Fibroblast of the conjunctiva (primary cell): ENCODE measurements around the gene ZC3H13.

Experiments
- DNase-seq: peaks from one replicate; pipeline ENCODE4 v3.0.0-alpha.2; 2010; ENCODE audit warnings: low read depth

Gene ZC3H13

GRCh38 chr13:46063292-46063691 lies 10.7 kb upstream of the ZC3H13 start:
- DNase-seq: no peak

GRCh38 chr13:46062185-46062584 lies 9.6 kb upstream of the ZC3H13 start:
- DNase-seq: no peak

- no peak for DNase-seq
Observed at GRCh38 chr13:46059405-46059804, 6.9 kb upstream of the ZC3H13 start.

GRCh38 chr13:46058268-46058667 lies 5.7 kb upstream of the ZC3H13 start:
- no peak for DNase-seq

GRCh38 chr13:46057256-46058015 lies 4.9 kb upstream of the ZC3H13 start:
- no peak for DNase-seq

- no peak for DNase-seq
Observed at GRCh38 chr13:46053162-46054012, 841 bp upstream of the ZC3H13 start.

- DNase-seq: no peak
Observed at GRCh38 chr13:46051968-46052318, 603 bp downstream of the ZC3H13 start.

- DNase-seq: no peak
Observed at GRCh38 chr13:46050771-46051170, 1.8 kb downstream of the ZC3H13 start.

GRCh38 chr13:46045424-46045823 lies 7.1 kb downstream of the ZC3H13 start:
- DNase-seq: no peak

GRCh38 chr13:46043647-46044046 lies 8.9 kb downstream of the ZC3H13 start:
- no peak for DNase-seq

- DNase-seq: no peak
Observed at GRCh38 chr13:46041419-46041839, 11.1 kb downstream of the ZC3H13 start.

GRCh38 chr13:46040763-46041162 lies 11.8 kb downstream of the ZC3H13 start:
- no peak for DNase-seq

- no peak for DNase-seq
Observed at GRCh38 chr13:46039411-46040182, 12.9 kb downstream of the ZC3H13 start.

- DNase-seq: no peak
Observed at GRCh38 chr13:46038296-46038695, 14.2 kb downstream of the ZC3H13 start.

GRCh38 chr13:46035066-46035465 lies 17.5 kb downstream of the ZC3H13 start:
- DNase-seq: no peak

- no peak for DNase-seq
Observed at GRCh38 chr13:46032341-46032740, 20.2 kb downstream of the ZC3H13 start.

GRCh38 chr13:46031581-46032263 lies 20.8 kb downstream of the ZC3H13 start:
- no peak for DNase-seq

- DNase-seq: no peak
Observed at GRCh38 chr13:46025157-46025556, 27.4 kb downstream of the ZC3H13 start.

- no peak for DNase-seq
Observed at GRCh38 chr13:46022481-46022880, 30.1 kb downstream of the ZC3H13 start.

GRCh38 chr13:46016216-46016615 lies 36.3 kb downstream of the ZC3H13 start:
- DNase-seq: no peak

GRCh38 chr13:46015366-46015765 lies 37.2 kb downstream of the ZC3H13 start:
- DNase-seq: no peak

GRCh38 chr13:46012404-46012803 lies 40.1 kb downstream of the ZC3H13 start:
- DNase-seq: no peak
